Fibroblast of mammary gland (primary cell): ENCODE data around the gene SH3GL3.

Source experiments
- DNase-seq: peaks from one replicate; pipeline ENCODE4 v3.0.0-alpha.2; 2010; ENCODE audit warnings: low read depth
- H3K4me3 ChIP-seq: 2 replicates; pipeline ENCODE4 v1.5.1; 2011; ENCODE audit warnings: low read depth, mild to moderate bottlenecking, low read length, moderate library complexity; ENCODE audit not compliant: control insufficient read depth
- CTCF ChIP-seq: conservative IDR thresholded peaks from 2 replicates; pipeline ENCODE4 v1.5.1; 2011; ENCODE audit warnings: low read depth, low read length, inconsistent platforms; ENCODE audit not compliant: control insufficient read depth, insufficient read depth

Gene SH3GL3

GRCh38 chr15:83556068-83556467 is 108.9 kb downstream of the SH3GL3 start:
- no peak for TF ChIP-seq CTCF
- no peak overlapping the region for H3K4me3 ChIP-seq
- DNase-seq = no peak

- TF ChIP-seq CTCF = no peak
- no peak overlapping the region for H3K4me3 ChIP-seq
- DNase-seq = no peak
These were observed 109.6 kb downstream of the SH3GL3 start for GRCh38 chr15:83556754-83557153.

- no peak overlapping the region for H3K4me3 ChIP-seq
- no peak for DNase-seq
- no peak for TF ChIP-seq CTCF
These were observed 111.0 kb downstream of the SH3GL3 start for GRCh38 chr15:83558146-83558545.

GRCh38 chr15:83559310-83559966 is 112.3 kb downstream of the SH3GL3 start:
- DNase-seq = peak; percentile 73
- peak; percentile 89 for TF ChIP-seq CTCF
- no peak overlapping the region for H3K4me3 ChIP-seq

GRCh38 chr15:83561661-83562060 is 114.5 kb downstream of the SH3GL3 start:
- TF ChIP-seq CTCF = no peak
- H3K4me3 ChIP-seq = no peak overlapping the region
- no peak for DNase-seq

- no peak for TF ChIP-seq CTCF
- no peak overlapping the region for H3K4me3 ChIP-seq
- DNase-seq = no peak
These were observed 118.0 kb downstream of the SH3GL3 start for GRCh38 chr15:83565138-83565537.
